ENCODE data around the gene R3HDM2.

Gene R3HDM2

GRCh38 chr12:57237932-57238853, 192.7 kb downstream of the R3HDM2 start:
- DNase-seq, result no peak

- no peak for DNase-seq
These were observed 193.3 kb downstream of the R3HDM2 start for GRCh38 chr12:57237596-57237931.

- DNase-seq, result peak; percentile 49
These were observed 193.8 kb downstream of the R3HDM2 start for GRCh38 chr12:57236925-57237595.

DNA sequence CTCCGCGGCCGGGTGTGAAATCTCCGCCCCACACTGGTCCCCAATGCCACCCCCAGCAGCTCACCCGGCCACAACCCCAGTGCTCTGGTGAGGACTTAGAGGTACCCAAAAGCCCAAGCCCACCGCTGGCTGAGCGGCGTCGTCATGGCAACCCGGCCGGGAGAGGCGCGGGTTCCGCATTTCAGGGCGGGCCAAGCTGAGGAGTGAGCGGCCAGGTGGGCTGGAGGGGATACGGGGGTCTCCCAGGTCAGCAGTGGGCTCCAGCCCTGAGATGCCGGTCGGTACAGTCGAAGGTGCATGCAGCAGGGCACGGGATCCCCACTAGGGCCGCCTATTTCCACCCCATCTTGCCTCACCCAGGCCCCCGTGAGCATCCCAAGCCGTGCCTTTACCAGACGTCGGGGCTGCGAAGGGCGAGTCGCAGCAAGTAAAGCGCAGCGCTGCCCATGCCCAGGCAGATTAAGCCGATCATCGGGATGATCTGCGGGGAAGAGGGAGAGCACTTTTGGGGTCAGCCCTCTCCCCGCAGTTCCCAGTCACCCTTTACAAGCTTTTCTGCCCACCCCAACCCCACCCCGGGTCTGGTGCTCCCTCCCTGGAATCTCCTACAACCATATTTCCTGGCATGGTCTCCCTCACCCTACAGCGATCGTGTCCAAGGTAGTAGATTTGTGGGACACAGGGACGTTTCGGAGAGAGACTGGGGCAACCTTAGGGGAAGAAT, 194.5 kb downstream of the R3HDM2 start:
- DNase-seq, result no peak

GRCh38 chr12:57235728-57236131, 195.1 kb downstream of the R3HDM2 start:
- no peak for DNase-seq

GRCh38 chr12:57235017-57235727, 195.7 kb downstream of the R3HDM2 start:
- peak; percentile 69 for DNase-seq

DNA sequence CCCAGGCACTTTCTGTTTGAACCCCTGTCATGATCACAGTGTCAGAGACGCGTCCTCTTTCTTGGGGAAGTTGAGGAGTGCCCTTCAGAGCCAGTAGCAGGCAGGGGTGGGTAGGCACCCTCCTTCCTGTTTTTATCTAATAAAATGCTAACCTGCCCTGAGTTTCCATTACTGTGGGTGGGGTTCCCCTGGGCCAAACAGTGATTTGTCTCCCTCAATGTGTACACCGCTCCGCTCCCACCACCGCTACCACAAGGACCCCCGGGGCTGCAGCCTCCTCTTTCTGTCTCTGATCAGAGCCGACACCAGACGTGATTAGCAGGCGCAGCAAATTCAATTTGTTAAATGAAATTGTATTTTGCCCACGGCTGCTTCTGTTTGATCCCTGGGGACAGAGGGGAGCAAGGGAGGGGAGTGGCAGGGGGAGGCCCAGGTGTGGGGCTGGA, 196.2 kb downstream of the R3HDM2 start:
- no peak for DNase-seq

GRCh38 chr12:57234233-57234570, 196.6 kb downstream of the R3HDM2 start:
- DNase-seq, result no peak

GRCh38 chr12:57233357-57234232, 197.2 kb downstream of the R3HDM2 start:
- DNase-seq, result peak; percentile 68

GRCh38 chr12:57232156-57232756, 198.6 kb downstream of the R3HDM2 start:
- DNase-seq, result no peak

DNA sequence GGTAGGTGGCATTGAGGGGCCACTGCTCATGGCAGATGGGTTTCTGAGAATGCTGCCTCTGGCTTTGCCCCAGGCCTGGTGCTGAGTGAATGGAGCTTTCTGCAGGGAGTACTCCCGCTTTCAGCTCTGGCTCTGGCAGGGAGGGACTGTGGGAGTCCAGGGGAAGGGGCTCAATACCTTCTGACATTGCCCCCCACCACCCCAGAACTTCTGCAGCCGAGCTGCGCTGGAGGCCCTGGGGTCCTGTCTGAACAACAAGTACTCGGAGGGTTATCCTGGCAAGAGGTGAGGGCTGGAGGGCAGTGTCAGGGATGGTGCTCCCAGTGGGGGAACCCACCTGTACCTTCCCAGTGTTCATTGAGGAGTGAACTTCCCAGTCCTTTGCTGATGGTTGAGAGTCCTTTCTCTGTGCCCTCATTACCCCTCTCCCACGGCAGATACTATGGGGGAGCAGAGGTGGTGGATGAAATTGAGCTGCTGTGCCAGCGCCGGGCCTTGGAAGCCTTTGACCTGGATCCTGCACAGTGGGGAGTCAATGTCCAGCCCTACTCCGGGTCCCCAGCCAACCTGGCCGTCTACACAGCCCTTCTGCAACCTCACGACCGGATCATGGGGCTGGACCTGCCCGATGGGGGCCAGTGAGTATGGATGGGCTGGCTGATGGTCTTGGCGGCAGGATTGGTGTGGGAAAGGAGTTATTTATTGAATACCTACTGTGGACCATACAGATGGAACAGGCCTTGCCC, 199.4 kb downstream of the R3HDM2 start:
- no peak for DNase-seq

DNA sequence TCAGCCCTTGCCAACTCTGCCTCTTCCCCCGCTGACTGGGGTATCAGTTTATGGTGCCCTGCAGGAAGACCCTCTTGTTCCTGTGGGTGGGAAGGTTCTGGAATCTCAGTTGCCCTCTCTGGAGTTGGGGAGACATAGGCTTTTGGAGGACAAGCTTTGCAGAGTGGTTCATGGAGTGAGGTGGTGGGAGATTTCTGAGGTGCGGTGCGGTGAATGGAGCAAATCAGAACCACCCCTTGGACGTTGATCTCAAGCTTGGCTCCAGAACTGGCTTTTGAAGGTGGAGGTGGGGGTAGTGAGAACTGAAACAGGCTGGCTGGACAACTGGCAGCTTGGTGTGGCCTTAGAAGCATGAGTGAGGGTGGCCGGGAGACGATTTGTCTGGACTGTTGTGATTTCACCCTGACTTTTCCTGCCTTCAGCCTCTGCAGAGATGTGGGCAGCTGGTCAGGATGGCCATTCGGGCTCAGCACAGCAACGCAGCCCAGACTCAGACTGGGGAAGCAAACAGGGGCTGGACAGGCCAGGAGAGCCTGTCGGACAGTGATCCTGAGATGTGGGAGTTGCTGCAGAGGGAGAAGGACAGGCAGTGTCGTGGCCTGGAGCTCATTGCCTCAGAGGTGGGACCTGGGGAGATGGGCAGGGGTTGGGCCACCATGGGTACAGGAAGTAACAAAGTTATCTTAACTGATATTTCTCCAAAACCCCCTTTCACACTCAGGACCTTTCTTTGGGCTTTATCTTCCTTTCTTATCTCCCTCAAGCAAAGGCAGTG, 200.3 kb downstream of the R3HDM2 start:
- no peak for DNase-seq

GRCh38 chr12:57229634-57230380, 201.0 kb downstream of the R3HDM2 start, which contains the start of gene SHMT2:
Gene SHMT2, plus strand, starts transcription at chr12:57229711. Its CDS starts 68 bp downstream, at chr12:57229779.
- peak; percentile 97 for DNase-seq

DNA sequence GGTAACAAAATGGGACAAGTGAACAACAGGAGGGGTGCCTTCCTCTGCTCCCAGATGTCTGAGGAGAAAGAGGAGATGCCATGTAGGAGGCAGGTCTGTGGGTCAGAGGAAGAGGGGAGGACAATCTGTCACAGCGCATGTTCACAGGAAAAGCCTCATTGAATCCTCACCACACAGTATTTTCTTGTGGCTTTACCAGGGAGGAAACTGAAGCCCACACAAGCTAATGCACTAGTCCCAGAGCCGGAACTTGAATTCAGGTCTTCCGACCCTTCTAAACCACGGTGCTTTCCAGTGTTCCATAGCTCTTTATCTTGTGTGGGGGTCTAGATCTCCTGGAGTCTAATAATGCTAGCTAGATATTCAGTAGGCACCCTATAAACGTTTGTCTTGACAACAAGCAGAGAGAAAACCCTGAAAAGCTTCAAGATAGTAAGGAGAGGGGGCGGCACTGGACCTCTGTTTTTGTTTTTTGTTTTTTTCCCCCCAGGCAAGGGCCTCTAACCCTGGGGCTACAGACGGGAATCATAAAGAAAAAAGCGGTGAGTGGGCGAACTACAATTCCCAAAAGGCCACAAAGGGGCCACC, 201.7 kb downstream of the R3HDM2 start:
- no peak for DNase-seq

DNA sequence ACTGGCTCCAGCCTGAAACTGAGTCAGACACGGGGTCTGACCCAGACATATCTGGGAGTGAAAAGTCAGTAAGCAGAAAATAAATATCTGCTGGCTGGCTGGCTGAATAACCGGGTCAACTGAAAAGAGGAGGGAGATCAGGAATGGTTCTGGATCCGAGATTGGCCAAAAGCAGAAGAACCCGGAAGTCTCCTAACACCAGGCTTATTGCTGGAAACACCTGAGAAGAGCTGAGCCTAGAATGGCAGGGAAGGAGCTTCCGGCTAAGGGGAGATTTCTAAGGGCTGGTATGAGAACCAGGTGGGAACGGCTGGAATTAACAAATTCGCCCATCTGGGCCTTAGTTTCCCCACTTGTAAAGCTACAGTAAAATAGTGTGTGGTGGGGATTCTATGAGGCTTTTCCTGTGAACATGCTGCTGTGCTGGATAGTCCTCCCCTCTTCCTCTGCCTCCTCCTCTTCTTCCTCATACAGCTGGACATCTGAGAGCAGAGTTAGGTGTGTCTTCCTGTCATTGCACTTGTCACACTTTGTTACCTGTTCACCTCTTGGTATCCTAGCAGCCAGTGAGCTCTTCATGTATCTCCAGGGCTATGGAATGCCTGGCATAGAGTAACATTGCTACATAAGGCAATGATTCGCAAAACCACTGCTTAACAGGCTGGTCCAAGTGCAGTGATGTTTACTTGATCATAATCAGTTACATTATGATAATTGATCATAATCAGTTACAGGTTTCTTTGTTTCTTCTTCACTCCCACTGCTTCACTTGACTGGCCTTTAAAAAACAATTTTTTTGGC, 203.3 kb downstream of the R3HDM2 start:
- DNase-seq, result no peak

- no peak for DNase-seq
These were observed 204.1 kb downstream of the R3HDM2 start for GRCh38 chr12:57226588-57227314.

GRCh38 chr12:57225680-57226210, 205.1 kb downstream of the R3HDM2 start:
- DNase-seq, result no peak
